Activated naive CD8-positive, alpha-beta T cell (primary cell): ENCODE results near the gene DAGLA.
A peak's percentile ranks its signal among the peaks of the same experiment; 100 is the strongest.

ENCODE experiments used
- H3K27ac Mint-ChIP-seq: one replicate; pipeline ENCODE4 v1.8.0; 2021; ENCODE audit warnings: mixed read lengths
- H3K27me3 Mint-ChIP-seq: one replicate; pipeline ENCODE4 v1.8.0; 2021; ENCODE audit warnings: mixed read lengths
- H3K36me3 Mint-ChIP-seq: one replicate; pipeline ENCODE4 v1.8.0; 2021; ENCODE audit warnings: mixed read lengths
- H3K4me1 Mint-ChIP-seq: one replicate; pipeline ENCODE4 v1.8.0; 2021; ENCODE audit warnings: low read depth, mixed read lengths
- H3K4me3 Mint-ChIP-seq: one replicate; pipeline ENCODE4 v1.8.0; 2021; ENCODE audit warnings: mild to moderate bottlenecking, mixed read lengths
- H3K9me3 Mint-ChIP-seq: one replicate; pipeline ENCODE4 v1.8.0; 2021; ENCODE audit warnings: low read depth, mixed read lengths

The DAGLA gene

DNA sequence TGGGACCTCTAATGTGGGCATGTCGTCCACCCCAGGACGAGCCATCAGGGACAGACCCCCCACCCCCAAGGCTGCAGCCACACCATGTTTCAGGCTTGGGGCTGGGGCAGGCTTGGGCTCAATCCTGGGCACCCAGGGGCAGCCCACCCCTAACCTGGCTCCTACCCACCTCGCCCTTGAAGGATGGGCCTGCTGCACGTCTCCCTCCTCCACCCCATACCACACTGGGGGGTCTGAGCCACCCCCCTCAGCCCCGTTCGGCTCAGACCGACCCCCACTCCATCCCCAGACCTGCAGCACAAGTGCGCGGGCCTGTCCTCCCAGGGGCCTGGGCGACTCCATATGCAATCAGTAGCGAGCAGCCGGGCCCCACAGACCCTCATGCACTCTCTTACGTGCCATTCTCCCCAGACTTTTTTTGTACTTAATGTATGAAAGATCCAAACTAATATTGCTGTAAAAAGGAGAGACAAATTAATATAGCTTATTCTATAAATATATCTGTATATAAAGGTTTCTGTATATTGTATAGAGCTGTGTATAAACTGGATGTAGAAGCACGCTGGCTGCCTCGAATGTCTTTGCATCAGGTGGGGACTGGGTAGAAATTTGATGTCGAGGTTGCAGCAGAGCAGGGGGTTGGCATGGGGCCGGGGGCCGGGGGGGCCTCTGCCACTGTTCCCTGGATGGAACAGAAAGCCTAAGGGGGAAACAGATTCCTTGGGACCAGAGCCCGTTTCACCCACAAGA, 66.4 kb downstream of the DAGLA start:
- Mint-ChIP-seq H3K27ac (no peak overlapping the region), H3K4me3 (no peak overlapping the region), H3K4me1 (peaks cover 6% of the 10 kb centered on the region), H3K9me3 (no peaks in the 10 kb centered on the region), H3K27me3 (peaks cover 12% of the 10 kb centered on the region), H3K36me3 (no peaks in the 10 kb centered on the region)

- H3K4me3 Mint-ChIP-seq = no peak overlapping the region
- H3K27me3 Mint-ChIP-seq = peaks cover 14% of the 10 kb centered on the region
- H3K36me3 Mint-ChIP-seq = no peaks in the 10 kb centered on the region
- no peaks in the 10 kb centered on the region for H3K9me3 Mint-ChIP-seq
- no peak overlapping the region for H3K27ac Mint-ChIP-seq
- peaks cover 9% of the 10 kb centered on the region for H3K4me1 Mint-ChIP-seq
These were observed 67.2 kb downstream of the DAGLA start for GRCh38 chr11:61747192-61747966.

DNA sequence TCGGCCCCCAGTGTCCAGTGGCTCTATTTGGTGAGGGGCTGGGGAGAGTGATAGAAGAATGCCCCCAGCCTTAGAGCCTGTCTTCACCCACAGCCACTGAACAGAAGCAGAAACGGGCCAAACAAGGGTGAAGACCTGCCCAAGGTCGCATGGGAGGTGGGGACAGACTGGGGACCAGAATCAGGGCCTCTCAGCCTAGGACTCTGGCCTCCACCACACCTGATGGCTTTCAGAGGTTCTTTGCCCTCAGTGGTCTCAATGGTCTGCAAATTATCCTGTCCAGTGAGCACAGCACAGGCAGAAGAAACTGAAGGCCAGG, 67.7 kb downstream of the DAGLA start:
- H3K4me3 Mint-ChIP-seq = no peak overlapping the region
- no peak overlapping the region for H3K27ac Mint-ChIP-seq
- no peaks in the 10 kb centered on the region for H3K9me3 Mint-ChIP-seq
- peaks cover 10% of the 10 kb centered on the region for H3K4me1 Mint-ChIP-seq
- peaks cover 14% of the 10 kb centered on the region for H3K27me3 Mint-ChIP-seq
- H3K36me3 Mint-ChIP-seq = no peaks in the 10 kb centered on the region

- peaks cover 14% of the 10 kb centered on the region for H3K4me1 Mint-ChIP-seq
- no peaks in the 10 kb centered on the region for H3K36me3 Mint-ChIP-seq
- no peaks in the 10 kb centered on the region for H3K9me3 Mint-ChIP-seq
- peaks cover 14% of the 10 kb centered on the region for H3K27me3 Mint-ChIP-seq
- no peak overlapping the region for H3K4me3 Mint-ChIP-seq
- H3K27ac Mint-ChIP-seq = no peak overlapping the region
These were observed 69.5 kb downstream of the DAGLA start for GRCh38 chr11:61749591-61750217.

- Mint-ChIP-seq H3K9me3 (no peaks in the 10 kb centered on the region), H3K36me3 (no peaks in the 10 kb centered on the region), H3K4me3 (peak overlapping the region; percentile 73), H3K27ac (no peak overlapping the region), H3K27me3 (peaks cover 14% of the 10 kb centered on the region), H3K4me1 (peaks cover 14% of the 10 kb centered on the region)
These were observed 70.6 kb downstream of the DAGLA start for GRCh38 chr11:61750631-61751273.

- Mint-ChIP-seq H3K36me3 (no peaks in the 10 kb centered on the region), H3K27ac (no peak overlapping the region), H3K9me3 (no peaks in the 10 kb centered on the region), H3K27me3 (peaks cover 14% of the 10 kb centered on the region), H3K4me3 (peak overlapping the region; percentile 73), H3K4me1 (peaks cover 17% of the 10 kb centered on the region)
These were observed 71.2 kb downstream of the DAGLA start for GRCh38 chr11:61751384-61751783.

DNA sequence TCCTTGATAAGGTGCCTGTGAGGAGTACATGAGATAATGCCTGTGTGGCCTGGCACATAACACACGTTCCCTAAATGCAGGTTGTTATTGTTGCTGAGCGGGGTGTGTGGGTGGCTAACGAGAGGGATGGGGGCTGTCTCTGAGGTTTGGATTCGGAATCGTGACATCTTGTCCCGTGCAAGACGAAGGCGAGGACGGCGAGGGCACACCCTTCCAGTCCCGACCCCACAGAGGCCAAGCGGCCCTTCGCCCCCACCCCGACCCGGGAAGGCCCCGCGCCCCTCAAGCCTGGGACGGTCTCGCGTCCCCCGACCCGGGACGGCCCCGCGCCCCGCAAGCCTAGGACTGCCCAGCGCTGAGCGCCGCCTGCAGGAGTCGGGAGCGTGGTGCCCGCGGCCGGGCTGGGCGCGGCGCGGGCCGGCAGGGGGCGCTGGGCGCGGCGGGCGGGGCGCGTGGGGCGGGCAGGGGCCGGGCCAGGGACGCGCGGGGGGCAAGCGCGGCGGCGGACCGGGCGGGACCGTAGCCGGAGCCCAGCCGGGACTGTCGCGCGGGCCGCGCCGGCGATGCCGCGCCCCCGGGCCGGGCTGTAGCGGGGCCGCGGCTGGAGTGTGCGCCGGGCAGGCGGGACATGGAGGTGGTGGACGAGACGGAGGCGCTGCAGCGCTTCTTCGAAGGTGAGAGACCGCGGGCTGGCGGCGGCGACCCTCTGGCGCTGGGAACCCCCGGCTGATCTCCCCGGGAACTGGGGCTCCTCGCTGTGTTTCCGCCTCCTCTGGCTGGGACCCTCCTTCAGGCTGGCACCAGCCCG, 72.1 kb downstream of the DAGLA start, which contains the start of gene MYRF:
TSS of gene MYRF (plus strand) at position 520 of the 808 bp plus-strand sequence. CDS start at position 629, 109 bp downstream.
- H3K4me3 Mint-ChIP-seq = peak within 1 kb of the TSS; percentile 75
- peaks cover 21% of the 10 kb centered on the region for H3K4me1 Mint-ChIP-seq
- H3K27ac Mint-ChIP-seq = no peak within 1 kb of the TSS
- H3K36me3 Mint-ChIP-seq = no peaks in the 10 kb centered on the region
- no peaks in the 10 kb centered on the region for H3K9me3 Mint-ChIP-seq
- peaks cover 14% of the 10 kb centered on the region for H3K27me3 Mint-ChIP-seq

DNA sequence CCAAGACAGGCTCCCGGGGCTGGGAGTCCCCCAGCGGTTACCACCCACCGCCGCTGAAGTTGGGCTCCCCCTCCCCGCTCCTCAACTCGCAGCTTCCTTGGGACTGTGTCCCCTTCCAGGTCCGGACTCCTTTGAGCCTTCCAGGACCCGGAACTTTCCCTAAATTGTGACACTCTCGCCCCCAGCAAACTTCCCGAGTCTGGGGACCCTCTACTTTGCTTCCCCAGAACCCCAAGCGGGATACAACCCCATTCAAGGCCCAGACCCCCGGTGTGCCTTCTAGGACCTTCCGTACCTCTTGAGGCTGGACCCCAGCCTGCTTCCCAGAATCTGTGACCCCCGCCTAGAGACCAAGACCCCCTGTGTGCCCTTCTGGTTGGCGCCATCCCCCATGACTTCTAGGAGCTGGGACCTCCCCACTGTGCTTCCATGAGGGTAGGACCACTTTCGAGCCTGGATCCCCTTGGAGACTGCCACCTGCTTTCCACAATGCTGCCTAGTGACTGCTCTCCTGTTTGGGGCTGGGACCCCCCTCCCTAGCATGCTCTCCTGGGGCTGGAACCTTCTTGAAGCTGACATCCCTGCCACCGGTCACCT, 72.8 kb downstream of the DAGLA start:
- Mint-ChIP-seq H3K27ac (no peak overlapping the region), H3K4me1 (peaks cover 21% of the 10 kb centered on the region), H3K9me3 (no peaks in the 10 kb centered on the region), H3K36me3 (no peaks in the 10 kb centered on the region), H3K27me3 (peaks cover 14% of the 10 kb centered on the region), H3K4me3 (peak overlapping the region; percentile 75)

DNA sequence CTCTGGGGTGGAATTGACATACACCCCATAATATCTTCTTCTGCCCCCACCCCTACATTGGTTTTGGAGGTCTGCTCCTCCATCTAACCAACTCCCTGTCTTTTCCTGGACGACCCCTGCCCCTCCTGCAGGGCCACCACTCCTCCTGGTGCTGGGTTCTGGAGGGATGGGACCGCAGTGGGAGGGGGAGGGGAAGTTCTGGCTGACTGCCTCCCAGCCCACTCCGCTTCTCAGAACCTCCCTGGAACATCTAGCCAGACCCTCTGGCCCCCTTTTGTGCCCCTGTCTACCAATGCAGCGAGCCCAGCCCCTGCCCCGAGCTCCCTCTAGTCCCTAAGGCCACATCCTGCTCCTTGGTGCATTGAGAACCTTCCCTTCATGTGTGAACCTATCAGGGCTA, 73.5 kb downstream of the DAGLA start:
- Mint-ChIP-seq H3K9me3 (no peaks in the 10 kb centered on the region), H3K36me3 (no peaks in the 10 kb centered on the region), H3K4me3 (peak overlapping the region; percentile 75), H3K27me3 (peaks cover 14% of the 10 kb centered on the region), H3K27ac (no peak overlapping the region), H3K4me1 (peaks cover 21% of the 10 kb centered on the region)

DNA sequence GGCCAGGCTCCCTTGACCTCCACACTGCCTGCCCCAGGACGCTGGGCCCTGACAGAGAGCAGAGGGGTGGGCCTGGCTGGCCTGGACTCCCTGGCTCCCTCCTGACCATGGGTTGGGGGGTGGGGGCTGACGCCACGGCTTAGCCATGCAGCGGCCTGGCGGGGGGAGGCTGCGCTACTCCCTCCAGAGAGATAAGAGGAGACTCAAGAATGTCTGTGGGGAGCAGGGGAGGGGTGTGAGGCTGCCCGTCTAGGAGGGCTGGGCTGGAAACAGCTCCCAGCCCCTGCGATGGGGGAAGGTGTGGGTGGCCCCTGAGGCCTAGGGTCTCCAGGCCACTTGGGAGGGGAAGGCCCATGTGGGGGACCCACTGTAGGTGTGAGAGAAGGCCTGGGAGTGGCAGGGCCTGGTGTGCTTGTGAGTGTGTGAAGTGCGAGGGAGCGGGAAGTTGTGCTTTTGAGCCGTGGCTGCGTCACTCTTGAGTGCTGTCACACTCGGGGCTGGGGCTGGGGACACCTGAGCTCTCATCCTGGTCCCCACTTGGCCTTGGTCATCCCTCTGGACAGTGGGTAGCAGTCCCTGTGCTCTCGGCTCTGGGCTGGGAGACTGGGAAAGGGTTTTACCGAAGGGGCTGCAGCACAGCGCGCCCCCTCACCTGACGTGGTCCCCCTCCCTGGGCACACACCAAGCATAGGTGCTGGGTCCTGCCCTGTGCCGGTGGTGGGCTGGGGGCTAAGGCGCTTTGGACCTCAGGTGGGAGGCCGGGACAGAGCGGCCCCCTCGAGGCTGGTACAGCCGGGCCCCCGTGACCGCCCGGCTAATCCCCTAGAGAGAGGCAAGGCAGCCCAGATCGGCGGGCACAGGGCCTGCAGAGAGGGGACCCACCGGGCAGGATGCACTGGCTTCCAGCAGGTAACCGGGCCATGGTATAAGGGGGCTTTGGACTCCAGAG, 74.6 kb downstream of the DAGLA start:
- no peaks in the 10 kb centered on the region for H3K36me3 Mint-ChIP-seq
- H3K27me3 Mint-ChIP-seq = peaks cover 9% of the 10 kb centered on the region
- H3K27ac Mint-ChIP-seq = no peak overlapping the region
- H3K4me3 Mint-ChIP-seq = no peak overlapping the region
- no peaks in the 10 kb centered on the region for H3K9me3 Mint-ChIP-seq
- peaks cover 21% of the 10 kb centered on the region for H3K4me1 Mint-ChIP-seq

GRCh38 chr11:61756147-61756451, 75.9 kb downstream of the DAGLA start:
- Mint-ChIP-seq H3K27me3 (peaks cover 4% of the 10 kb centered on the region), H3K36me3 (no peaks in the 10 kb centered on the region)

DNA sequence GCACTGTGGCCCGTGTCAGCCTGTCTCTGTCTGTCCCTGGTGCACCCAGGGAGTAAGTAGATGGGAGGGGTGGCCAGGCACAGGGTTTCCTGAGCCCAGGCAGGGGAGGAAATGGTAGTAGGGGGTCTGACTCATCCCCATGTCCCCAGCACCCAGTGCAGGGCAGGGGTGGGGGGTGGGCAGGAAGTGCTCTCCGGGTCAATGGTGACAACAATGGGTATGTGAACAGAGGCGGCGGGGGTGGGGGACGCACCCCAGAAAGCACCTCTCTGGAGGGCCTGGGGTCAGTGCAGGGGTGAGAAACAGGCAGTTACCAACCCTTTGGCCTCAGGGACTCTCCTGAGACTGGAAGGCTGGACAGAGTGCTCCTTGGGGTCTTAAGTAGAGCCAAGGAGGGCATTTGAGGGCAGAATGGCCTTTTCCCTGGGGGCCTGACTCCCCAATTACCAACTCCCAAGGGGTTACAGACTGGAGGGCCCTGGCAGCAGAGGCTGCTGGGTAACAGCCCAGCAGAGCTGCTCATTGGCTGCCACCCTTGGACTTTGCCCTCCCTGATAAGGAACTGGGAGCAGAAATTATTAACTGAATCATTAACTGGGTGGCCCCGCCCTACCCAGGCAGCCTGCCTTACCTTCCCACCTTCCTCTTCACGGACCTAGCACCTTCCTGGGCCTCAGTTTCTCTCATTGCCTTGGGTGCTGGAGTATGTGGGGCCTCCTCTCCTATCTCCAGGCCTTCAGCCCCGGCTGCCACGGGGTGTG, 76.4 kb downstream of the DAGLA start:
- Mint-ChIP-seq H3K4me3 (no peak overlapping the region), H3K9me3 (no peaks in the 10 kb centered on the region), H3K27me3 (peaks cover 2% of the 10 kb centered on the region), H3K27ac (peak overlapping the region; percentile 50), H3K4me1 (peaks cover 15% of the 10 kb centered on the region), H3K36me3 (no peaks in the 10 kb centered on the region)

More at GRCh38 chr11:61756147-61756451, 75.9 kb downstream of the DAGLA start:
- no peak overlapping the region for H3K27ac Mint-ChIP-seq
- no peak overlapping the region for H3K4me3 Mint-ChIP-seq
- peaks cover 18% of the 10 kb centered on the region for H3K4me1 Mint-ChIP-seq
- H3K9me3 Mint-ChIP-seq = no peaks in the 10 kb centered on the region
